ENCODE data around the gene IFFO2.
"Not testable (repeated sequence)": the region's sequence is repeated elsewhere in the genome, so short reads cannot be mapped to it uniquely, and the experiment has no call there.

Gene IFFO2

DNA sequence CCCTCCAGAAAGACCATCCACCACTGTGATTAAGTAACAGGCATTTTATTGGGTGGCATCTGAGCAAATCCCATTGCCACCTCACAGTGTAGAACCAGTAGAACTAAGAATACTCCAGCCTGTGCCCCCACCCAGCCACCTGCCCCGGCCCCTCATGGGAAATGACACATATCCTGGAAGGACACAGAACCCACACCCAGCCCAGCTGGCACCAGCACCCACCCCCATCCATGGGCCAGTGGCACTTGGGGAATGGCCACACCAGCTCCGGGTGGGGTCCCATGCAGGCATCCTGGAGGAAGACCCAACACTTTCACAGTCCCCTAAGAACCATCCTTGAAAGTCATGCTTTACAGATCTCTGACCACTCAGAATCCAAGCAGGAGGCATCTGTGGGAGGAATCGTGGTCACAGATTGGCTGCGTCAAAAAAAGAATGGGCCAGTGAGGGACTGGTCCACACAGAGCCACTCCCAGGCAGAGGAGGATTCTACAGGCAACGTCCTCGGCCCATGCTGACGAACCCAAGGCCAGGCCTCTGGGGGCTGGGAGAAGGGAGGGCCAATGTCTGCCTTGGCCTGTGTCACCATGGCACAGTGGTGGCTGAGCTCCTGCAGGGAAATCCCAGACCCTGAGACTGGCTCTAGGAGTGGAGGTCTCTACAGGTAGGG lies 84.9 kb downstream of the IFFO2 start:
- DNase-seq = no peak

DNA sequence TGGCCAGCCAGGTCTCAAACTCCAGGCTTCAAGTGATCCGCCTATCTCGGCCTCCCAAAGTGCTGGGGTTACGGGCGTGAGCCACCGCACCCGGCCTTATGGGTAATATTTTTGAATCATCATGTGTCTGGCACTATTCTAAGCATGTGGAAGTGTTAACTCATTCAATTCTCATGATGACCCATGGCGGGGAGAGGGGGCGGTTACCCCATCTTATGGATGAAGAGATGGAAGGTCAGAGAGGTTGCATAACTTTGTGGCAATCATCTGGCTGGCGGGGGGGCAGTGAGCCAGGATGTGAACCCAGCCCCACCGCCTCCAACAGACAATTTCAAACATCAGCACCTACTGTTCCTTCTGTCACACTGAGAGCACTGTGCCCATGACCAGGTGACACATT lies 85.5 kb downstream of the IFFO2 start:
- no peak for DNase-seq

DNA sequence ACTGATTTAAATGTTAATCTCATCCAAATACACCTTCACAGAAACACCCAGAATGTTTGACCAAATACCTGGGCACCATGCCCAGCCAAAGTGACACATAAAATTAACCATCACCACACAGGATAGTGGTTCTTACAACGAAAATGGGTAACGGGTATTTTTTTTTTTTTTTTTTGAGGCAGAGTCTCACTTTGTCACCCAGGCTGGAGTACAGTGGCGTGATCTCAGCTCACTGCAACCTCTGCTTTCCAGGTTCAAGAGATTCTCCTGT lies 85.9 kb downstream of the IFFO2 start:
- not testable (repeated sequence) for DNase-seq

DNA sequence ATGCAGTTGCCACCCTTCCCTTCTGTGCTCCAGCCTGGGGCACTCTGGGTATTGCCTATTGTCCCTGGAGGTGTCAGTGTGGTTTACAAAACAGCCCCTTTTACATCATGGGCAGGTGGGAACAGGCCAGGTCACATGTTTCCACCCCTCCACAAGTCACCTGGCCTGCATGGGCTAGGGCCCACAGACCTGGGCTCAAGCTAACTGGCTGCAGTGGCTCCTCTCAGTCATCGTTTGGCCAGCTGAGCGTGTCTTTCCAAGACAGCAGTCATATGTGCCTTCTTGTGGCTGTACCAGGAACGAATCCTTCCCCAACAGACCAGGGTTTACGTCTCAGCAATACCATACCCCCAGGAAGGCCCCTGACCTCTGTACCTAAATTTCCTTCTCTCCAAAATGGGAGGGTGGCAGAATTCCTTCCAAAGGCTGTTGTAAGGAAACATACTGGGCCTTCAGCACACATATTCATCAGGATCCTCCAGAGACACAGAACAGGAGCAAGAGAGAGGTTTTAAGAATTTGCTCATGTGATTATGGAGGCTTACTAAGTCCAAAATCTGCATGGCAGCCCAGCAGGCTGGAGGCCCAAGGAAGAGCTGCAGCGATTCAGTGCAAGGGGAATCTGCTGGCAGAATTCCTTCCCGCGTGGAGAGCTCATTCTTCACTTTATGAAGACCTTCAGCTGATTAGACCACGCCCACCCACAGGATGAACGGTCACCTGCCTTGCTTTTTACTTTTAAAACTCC lies 86.5 kb downstream of the IFFO2 start:
- no peak for DNase-seq

DNA sequence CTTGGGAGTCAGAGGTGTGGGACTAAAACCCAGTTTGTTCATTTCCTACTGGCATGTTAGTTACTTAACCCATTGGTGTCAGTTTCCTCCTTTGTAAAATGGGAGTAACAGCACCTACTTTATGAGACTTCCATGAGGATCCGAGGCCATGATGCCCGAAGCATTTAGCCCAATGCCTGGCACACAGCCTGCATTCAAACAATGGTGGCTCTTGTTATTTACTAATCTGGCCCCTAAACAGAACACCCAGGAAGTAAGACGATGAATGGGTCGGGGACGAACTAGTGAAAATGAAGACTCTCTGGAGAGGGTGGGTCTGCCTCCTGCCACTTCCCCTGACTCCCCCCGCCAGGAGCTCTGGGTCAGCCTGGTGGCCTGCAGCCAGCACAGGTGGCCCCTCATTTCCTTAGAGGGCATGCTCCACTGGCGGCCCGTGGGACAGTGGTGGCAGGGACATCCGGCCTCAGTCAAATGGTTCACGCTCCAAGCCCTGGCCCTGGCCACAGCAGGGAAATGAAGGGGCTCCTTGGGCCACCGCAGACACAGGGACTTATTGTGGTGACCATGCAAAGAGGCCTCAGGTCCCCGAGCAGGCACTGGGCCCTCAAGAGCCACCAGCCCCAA lies 87.6 kb downstream of the IFFO2 start:
- DNase-seq = no peak

DNA sequence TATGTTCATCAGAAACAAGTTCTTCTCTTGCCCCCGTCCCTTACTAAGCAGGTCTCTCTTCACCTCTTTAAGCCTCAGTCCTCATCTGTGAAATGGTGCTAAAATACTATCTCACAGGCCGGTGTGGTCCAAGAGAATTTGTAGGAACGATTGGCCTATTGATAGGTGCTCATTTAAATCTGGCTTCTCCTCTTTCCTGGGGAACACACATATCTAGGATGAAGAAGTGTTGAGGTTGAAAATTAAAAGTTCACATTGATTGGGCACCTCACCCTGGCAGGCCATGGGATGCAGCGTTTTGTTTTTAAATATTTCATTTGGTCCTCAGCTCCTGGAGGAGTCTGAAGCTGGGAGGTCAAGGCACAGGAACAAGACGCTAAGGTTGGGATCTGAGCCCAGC lies 88.1 kb downstream of the IFFO2 start:
- no peak for DNase-seq

DNA sequence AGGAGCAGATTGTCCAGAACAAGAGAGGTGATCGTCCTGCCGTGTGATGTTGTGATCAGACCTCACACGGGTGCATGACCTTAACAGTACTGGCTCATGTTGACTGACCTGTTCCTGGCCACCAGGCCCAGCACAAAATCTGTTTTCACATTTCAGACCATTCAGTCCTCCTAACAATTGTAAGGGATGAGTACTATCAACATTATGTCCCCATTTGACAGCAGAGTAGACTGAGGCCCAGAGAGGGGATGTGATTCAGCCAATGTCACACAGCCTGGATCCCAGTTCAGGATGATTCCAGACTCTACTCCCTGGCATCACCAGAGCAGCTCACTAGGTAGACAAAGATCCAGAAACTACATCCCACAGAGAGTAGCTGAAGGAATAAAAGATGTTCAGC lies 89.6 kb downstream of the IFFO2 start:
- DNase-seq = no peak

DNA sequence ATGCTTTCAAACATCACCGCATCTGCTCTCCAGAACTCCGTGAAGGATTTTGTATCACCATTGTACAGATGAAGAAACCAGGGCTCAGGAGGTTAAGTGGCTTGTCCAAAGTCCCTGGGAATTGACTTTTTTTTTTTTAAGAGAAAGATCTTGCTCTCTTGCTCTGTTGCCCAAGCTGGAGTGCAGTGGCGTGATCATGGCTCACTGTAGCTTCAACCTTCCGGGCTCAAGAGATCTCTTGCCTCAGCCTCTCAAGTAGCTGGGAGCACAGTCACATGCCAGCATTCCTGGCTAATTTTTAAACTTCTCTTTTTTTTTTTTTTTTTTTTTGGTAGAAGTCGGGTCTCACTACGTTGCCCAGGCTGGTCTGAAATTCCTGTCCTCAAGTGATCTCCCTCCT lies 90.2 kb downstream of the IFFO2 start:
- DNase-seq = no peak

DNA sequence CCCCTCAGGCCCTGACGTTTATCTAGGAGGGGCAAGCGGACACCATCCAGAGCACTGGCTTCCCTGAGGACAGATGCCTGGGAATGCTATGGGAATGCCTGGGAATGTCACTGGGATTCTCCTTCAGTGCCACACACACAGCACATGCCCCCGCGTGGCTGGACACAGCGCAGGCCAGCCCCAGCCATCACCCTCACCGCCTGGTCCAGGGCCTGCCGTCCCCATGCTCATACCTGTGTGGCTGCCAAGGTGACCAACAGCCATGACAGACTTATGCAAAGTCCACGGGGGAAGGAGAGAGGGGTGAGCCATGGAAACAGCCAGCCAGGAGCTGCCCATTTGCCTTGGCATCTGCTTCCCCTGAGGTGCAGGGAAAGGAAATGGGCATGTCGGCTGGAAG lies 91.3 kb downstream of the IFFO2 start:
- DNase-seq = no peak

DNA sequence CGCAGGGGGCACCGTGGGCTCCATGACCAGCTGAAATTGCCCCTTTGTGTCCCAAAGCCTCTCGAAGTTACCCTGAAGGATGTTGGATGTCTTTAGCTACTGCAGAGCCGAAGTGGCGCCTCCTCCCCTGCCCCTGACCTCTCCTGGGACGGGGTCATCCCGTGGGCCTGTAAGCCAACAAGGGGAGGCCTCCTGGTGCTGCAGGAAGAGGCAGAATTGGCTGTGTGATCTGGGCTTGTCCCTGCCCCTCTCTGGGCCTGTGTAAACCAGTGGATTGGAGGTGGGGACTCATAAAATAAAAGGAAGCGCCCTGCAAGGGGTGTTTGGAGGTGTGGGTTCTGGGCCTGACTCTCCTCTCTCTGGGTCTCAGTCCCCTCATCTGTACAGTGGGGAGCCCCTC lies 94.9 kb downstream of the IFFO2 start:
- DNase-seq = no peak

DNA sequence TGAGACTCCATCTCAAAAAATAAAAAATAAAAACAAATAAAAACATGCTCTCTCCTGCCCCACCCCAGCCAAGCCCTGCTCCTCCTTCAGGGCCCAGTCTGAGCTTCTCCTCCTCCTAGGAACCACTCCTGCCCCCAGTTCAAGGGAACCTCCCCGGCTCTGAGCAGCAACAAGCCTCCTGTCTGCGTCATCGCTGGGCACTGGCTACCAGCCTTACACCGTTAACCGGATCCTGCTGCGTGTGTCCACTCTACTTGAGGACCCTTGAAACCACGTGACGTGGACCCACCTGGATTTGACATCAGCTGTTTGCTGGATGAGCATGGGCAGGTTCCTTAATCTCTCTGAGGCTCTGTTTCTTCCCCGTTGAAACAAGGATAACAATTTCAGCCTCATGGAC lies 95.4 kb downstream of the IFFO2 start:
- no peak for DNase-seq

DNA sequence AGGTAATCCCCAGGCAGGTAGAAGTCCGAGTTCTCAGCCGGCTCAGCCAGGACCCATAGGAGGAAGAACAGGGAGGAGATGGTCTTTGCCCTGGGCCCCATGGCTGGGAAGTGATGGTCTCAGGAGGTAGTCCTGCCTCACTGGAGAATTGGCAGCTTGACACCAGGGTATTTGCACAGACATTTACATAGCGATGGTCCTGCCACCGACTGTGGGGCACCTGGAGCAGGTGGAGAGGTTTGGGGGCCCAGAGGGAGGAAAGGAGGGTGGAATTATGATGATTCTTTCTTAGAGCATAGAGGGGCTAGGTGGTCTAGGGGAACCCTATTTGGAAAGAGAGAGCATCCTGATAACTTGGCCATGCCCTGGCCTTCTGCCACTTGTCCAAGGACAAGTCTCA lies 96.9 kb downstream of the IFFO2 start, which contains the start of gene TAS1R2:
TAS1R2 (minus strand) TSS at position 101 of the 400 bp plus-strand sequence; CDS start at position 101, 0 bp downstream.
- no peak for DNase-seq

DNA sequence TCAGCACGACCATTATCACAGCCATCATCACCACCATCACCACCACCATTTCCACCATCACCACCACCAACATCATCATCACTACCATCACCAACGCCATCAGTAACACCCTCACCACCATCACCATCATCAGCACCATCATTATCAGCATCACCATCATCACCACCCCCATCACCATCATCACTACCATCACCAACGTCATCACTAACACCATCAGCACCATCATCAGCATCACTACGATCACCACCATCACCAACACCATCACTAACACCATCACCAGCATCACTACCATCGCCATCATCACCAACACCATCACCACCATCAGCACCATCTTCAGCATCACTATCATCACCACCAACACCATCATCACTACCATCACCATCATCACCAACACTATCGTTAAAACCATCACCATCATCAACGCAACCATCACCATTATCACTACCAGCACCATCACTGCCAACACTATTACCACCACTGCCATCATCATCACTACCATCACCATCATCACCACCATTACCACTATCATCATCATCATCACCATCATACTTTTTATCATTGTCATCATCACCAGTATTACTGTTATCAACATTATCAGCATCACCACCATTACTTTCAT lies 98.3 kb downstream of the IFFO2 start:
- no peak for DNase-seq

DNA sequence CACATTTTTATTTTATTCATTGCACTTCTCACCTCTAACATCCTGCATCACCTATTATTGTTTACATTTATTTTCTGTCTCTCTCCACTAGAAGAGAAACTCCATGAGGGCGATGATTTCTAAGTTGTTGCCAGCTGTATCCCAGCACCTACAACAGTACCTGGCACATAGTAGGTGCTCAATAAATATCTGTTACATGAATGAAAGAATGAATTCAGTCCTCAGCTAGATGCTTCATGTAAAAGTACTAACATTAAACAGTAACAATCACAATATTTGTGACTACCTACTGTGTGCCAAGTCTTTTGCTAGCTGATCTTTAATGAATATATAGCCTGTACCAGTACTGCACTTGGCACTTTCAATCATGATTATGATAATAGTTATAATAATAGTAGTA lies 100.0 kb downstream of the IFFO2 start:
- DNase-seq = no peak

DNA sequence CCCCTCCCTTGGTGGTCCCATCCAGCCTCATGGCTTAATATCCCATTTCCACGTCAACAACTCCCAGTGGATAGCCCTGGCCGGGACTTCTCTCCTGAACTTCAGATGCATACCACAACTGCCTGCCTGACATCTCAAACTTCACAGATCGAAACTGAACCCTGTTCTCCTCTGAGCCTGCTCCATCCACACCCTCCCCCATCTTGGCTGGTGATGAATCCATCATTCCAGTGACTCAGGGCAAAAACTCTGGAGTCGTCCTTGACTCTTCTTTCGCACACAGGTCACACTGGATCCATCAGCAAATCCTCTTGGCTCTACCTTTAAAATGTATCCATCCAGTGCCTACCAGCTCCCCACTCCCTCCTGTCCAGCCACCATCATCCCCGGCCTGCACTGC lies 100.9 kb downstream of the IFFO2 start:
- DNase-seq = no peak

DNA sequence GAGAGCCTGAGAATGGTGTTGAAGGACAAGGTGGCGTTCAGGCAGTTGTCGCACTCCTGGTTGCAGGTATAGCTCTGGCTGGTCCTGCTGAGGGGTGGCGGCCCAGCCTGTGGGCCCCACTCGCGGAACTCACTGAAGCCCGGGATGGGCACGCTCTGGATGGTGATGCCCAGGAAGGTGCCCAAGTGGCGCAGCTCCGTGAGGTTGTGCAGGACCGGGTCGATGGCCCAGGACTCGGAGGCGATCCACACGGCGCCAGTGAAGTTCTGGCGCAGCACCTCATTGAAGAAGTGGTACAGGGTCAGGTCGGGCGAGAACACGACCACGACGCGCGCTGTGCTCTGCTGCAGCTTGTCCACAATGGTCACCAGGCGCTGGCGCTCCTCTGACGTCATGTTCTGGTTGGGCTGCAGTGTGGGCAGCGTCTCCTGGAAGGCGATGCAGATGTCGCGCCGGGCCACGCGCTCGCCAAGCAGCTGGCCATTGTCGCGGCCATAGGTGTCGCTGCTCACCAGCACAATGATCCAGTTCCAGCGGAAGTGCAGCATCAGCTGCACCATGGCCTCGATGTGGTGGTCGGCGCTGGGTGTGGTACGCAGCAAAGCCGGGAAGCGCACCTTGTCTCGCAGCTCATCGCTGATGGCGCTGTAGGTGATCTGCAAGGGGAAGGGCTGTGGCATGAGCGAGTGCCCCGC lies 102.0 kb downstream of the IFFO2 start:
- no peak for DNase-seq

Data from activated CD4-positive, CD25-positive, alpha-beta regulatory T cell (primary cell).